Measurements from ENCODE around the gene TVP23C. TPM values are rescaled to one million over a fixed set of nuclear protein-coding genes. Genes with fewer than 3 reads are reported as not detected.

TVP23C gene
- total RNA-seq, 1 donor from 2014 or later = 15.1 TPM

- Mint-ChIP-seq H3K27ac (no peak overlapping the region), H3K4me1 (ENCODE audit: unreplicated experiment) (peaks cover 16% of the 10 kb centered on the region), H3K36me3 (peaks cover 21% of the 10 kb centered on the region), H3K27me3 (no peaks in the 10 kb centered on the region), H3K9me3 (peaks cover 10% of the 10 kb centered on the region), H3K4me3 (no peak overlapping the region)
- TF ChIP-seq, protein P1, sequence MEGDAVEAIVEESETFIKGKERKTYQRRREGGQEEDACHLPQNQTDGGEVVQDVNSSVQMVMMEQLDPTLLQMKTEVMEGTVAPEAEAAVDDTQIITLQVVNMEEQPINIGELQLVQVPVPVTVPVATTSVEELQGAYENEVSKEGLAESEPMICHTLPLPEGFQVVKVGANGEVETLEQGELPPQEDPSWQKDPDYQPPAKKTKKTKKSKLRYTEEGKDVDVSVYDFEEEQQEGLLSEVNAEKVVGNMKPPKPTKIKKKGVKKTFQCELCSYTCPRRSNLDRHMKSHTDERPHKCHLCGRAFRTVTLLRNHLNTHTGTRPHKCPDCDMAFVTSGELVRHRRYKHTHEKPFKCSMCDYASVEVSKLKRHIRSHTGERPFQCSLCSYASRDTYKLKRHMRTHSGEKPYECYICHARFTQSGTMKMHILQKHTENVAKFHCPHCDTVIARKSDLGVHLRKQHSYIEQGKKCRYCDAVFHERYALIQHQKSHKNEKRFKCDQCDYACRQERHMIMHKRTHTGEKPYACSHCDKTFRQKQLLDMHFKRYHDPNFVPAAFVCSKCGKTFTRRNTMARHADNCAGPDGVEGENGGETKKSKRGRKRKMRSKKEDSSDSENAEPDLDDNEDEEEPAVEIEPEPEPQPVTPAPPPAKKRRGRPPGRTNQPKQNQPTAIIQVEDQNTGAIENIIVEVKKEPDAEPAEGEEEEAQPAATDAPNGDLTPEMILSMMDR (conservative IDR thresholded peaks at IDR 0.05) = no peak
- no peak for DNase-seq (ENCODE audit: extremely low spot score, unreplicated experiment)
These were observed 90.4 kb downstream of the TVP23C start for GRCh38 chr17:15472891-15473290.

DNA sequence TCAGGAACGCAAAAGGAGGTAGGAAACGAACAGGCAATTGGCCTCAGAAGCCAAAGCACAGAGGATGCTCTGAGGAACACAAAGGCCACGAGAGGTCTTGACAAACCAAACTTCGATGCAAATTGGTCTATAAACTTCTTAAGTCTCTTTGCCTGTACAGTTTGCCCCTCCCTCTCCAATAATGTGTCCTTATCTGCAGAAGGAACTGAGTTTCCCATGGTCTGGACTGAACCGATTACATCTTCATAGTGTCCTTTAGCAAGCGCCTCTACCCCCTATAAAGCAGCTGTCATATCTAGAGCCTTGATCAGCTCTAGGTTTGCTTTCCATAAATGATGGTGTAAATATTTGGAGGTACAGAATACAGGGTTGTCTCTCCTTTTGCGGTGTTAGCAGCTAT, 92.7 kb downstream of the TVP23C start:
- TF ChIP-seq, protein P1 (conservative IDR thresholded peaks at IDR 0.05) = no peak
- Mint-ChIP-seq H3K27ac (no peak overlapping the region), H3K9me3 (peaks cover 5% of the 10 kb centered on the region), H3K4me3 (no peak overlapping the region), H3K27me3 (no peaks in the 10 kb centered on the region), H3K36me3 (peaks cover 20% of the 10 kb centered on the region), H3K4me1 (ENCODE audit: unreplicated experiment) (peaks cover 16% of the 10 kb centered on the region)
- no peak for DNase-seq (ENCODE audit: extremely low spot score, unreplicated experiment)

DNA sequence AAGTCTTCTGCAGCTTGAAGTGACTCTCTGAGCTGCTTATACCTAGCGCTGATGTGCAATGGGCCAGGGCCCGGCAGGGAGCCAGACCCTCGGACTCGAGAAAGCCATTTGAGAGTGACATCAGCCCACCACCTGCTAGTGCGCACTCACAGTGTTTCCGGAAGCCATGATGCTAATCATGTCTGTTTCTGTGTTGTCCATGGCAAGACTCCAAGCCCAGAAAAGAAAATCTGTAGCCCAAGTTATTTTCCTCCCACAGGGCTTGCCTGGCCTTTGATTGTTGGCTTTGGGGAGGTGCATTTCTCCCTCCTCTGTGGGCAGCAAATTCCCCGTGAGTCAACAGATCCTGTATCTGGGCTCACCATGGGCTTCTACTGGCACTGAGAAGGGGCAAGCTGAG, 94.0 kb downstream of the TVP23C start:
- TF ChIP-seq, protein P1 (conservative IDR thresholded peaks at IDR 0.05) = no peak
- Mint-ChIP-seq H3K9me3 (peaks cover under 1% of the 10 kb centered on the region), H3K27ac (no peak overlapping the region), H3K4me3 (no peak overlapping the region), H3K36me3 (peaks cover 17% of the 10 kb centered on the region), H3K27me3 (no peaks in the 10 kb centered on the region), H3K4me1 (ENCODE audit: unreplicated experiment) (peaks cover 13% of the 10 kb centered on the region)
- no peak for DNase-seq (ENCODE audit: extremely low spot score, unreplicated experiment)

DNA sequence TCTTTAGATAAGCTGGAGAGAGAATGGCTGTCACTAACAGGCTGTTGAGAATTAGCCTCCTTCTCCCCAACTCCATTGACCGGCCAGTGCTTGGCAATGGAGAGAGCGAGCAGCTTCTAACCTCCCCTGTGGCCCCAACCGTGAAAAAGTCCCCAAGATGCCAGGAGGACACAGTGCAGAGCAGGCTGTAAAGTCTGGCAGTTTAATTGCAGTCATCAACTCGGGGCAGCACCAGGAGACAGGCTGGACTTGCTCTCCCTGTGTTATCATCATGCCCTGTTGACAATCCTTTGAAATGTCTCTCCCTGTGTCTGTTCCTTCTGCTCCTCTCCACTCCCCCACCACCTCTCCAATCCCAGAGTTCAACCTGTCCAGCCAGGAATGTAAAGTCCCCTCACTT, 95.2 kb downstream of the TVP23C start:
- Mint-ChIP-seq H3K9me3 (no peaks in the 10 kb centered on the region), H3K27ac (no peak overlapping the region), H3K36me3 (peaks cover 14% of the 10 kb centered on the region), H3K27me3 (no peaks in the 10 kb centered on the region), H3K4me1 (ENCODE audit: unreplicated experiment) (peaks cover 19% of the 10 kb centered on the region), H3K4me3 (no peak overlapping the region)
- TF ChIP-seq, protein P1 (conservative IDR thresholded peaks at IDR 0.05) = no peak
- DNase-seq (ENCODE audit: extremely low spot score, unreplicated experiment) = no peak

DNA sequence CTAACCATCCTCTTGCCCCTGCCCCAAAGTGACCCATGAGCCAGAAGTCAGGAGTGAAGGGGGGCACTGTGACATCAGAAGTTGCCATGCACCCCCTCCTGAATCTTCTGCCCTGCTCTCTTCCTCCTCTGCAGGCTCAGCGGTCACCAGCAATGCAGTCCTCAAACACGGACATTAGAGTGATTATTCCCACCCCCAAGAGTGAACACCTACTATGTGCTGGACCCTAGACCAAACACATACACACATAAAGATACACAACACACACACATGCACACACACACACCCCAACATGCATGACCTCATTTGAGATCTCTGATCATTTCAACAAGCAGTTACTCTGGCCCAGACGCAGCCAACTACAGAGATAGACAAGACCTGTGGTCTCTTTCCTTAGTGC, 95.7 kb downstream of the TVP23C start, which contains the start of gene CDRT4:
Gene CDRT4 (minus strand): TSS at position 30 of the 400 bp plus-strand sequence. CDS start 27,383 bp downstream, outside the sequence.
- no peaks in the 10 kb centered on the region for H3K9me3 Mint-ChIP-seq
- no peak for DNase-seq (ENCODE audit: extremely low spot score, unreplicated experiment)
- H3K27me3 Mint-ChIP-seq = no peaks in the 10 kb centered on the region
- peaks cover 19% of the 10 kb centered on the region for H3K36me3 Mint-ChIP-seq
- H3K4me3 Mint-ChIP-seq = no peak within 1 kb of the TSS
- H3K27ac Mint-ChIP-seq = no peak within 1 kb of the TSS
- TF ChIP-seq, protein P1 (conservative IDR thresholded peaks at IDR 0.05) = no peak
- H3K4me1 Mint-ChIP-seq (ENCODE audit: unreplicated experiment) = peaks cover 25% of the 10 kb centered on the region

DNA sequence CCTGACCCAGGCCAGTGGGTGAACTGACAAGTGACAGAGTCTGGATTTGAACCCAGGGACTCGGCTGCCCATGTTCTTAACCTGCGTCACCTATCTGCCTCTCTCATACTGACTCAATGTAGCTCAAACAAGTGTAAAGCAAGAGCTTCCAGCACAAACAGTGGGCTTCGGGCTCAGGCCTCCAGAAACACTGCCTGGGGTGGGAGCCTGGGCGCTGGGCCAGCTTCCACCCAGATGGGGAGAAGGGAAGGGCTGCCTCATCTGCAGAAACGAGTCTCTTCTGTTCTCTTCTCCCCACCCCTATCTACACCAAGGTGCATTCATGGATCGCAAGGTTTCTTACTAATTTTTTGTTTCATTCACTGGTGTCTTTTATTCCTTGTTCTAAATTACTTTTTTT, 97.2 kb downstream of the TVP23C start:
- Mint-ChIP-seq H3K36me3 (peaks cover 19% of the 10 kb centered on the region), H3K4me1 (ENCODE audit: unreplicated experiment) (peaks cover 27% of the 10 kb centered on the region), H3K4me3 (no peak overlapping the region), H3K27me3 (no peaks in the 10 kb centered on the region), H3K27ac (no peak overlapping the region), H3K9me3 (no peaks in the 10 kb centered on the region)
- TF ChIP-seq, protein P1 (conservative IDR thresholded peaks at IDR 0.05) = no peak
- no peak for DNase-seq (ENCODE audit: extremely low spot score, unreplicated experiment)

Measured in type B pancreatic cell (in vitro differentiated cells).